Endothelial cell of umbilical vein (primary cell): ENCODE measurements around the gene AUTS2. TPM values are rescaled to one million over a fixed set of nuclear protein-coding genes. Genes with fewer than 3 reads are reported as not detected.

Experiments used
- BruUV-seq: library from RNA; stranded (reverse); fragments of 400-500 nt; replicated peaks from 2 replicates; lab custom pipeline; 2021; lab: Mats Ljungman, UMichigan
- CTCF ChIA-PET: fragments of 300-600, 350-600 bp; sonication (Branson Sonifier 250); formaldehyde crosslinking; loops from one replicate; lab custom pipeline; 2021; ENCODE audit warnings: antibody characterized with exemption, inconsistent platforms; lab: Charles Lee
- POLR2A ChIA-PET: fragments of 300-600, 350-600 bp; sonication (Branson Sonifier 250); formaldehyde crosslinking; loops from one replicate; lab custom pipeline; 2021; ENCODE audit warnings: antibody characterized with exemption, inconsistent platforms; lab: Charles Lee
- DNase-seq: peaks from one replicate; pipeline ENCODE4 v3.0.0-alpha.2; 2011; ENCODE audit warnings: low read depth, low spot score
- FAIRE-seq: peaks from 2 replicates; lab custom pipeline; 2011; peaks lifted over from hg19 to GRCh38; lab: Jason Lieb, UNC
- H2AFZ ChIP-seq: 2 replicates; pipeline ENCODE4 v1.6.0; 2012; ENCODE audit warnings: low read depth, low read length, control low read depth, inconsistent platforms
- H3K27ac ChIP-seq: 2 replicates; pipeline ENCODE4 v1.5.1; 2011; ENCODE audit warnings: low read depth, mild to moderate bottlenecking, control low read depth, low read length, moderate library complexity; ENCODE audit not compliant: insufficient read depth
- H3K27me3 ChIP-seq, 2 experiments: 2 replicates each; pipeline versions ENCODE4 v1.6.0 to v1.6.1; 2011; ENCODE audit warnings: low read length in 2 of 2, mixed read lengths in 1 of 2; ENCODE audit not compliant: control insufficient read depth in 2 of 2, insufficient read depth in 2 of 2
- H3K36me3 ChIP-seq, 2 experiments: 2 replicates in 1 of 2; 3 replicates in 1 of 2; pipeline ENCODE4 v1.5.1; 2011; ENCODE audit warnings: low read length in 2 of 2, mild to moderate bottlenecking in 1 of 2, moderate library complexity in 1 of 2; ENCODE audit not compliant: control insufficient read depth in 2 of 2, insufficient read depth in 2 of 2; ENCODE audit errors: extremely low read depth in 1 of 2
- H3K4me1 ChIP-seq: 3 replicates; pipeline ENCODE4 v1.5.1; 2011; ENCODE audit warnings: mild to moderate bottlenecking, low read length; ENCODE audit not compliant: control insufficient read depth, insufficient read depth; ENCODE audit errors: extremely low read depth
- H3K4me2 ChIP-seq: 2 replicates; pipeline ENCODE4 v1.6.1; 2011; ENCODE audit warnings: low read length, control low read depth, mixed read lengths; ENCODE audit not compliant: insufficient read depth
- H3K4me3 ChIP-seq, 3 experiments: fragments of 200-600 bp in 1 of 3; sonication (generic), shearing (Covaris generic) in 1 of 3; replicated peaks in 1 of 3; 2 replicates each; pipeline ENCODE4 v1.5.1; 2011 to 2016; ENCODE audit warnings: control low read depth in 3 of 3, low read length in 3 of 3, mild to moderate bottlenecking in 2 of 3, inconsistent platforms in 1 of 3, low read depth in 1 of 3, moderate library complexity in 1 of 3; ENCODE audit not compliant: insufficient read depth in 1 of 3
- H3K79me2 ChIP-seq: 2 replicates; pipeline ENCODE4 v1.6.0; 2012; ENCODE audit warnings: low read length, inconsistent platforms; ENCODE audit not compliant: control insufficient read depth, insufficient read depth
- H3K9ac ChIP-seq: replicated peaks from 2 replicates; pipeline ENCODE3; 2011; ENCODE audit warnings: low read length, control low read depth; ENCODE audit not compliant: insufficient read depth; ENCODE audit errors: extremely low read depth
- H3K9me1 ChIP-seq: replicated peaks from 3 replicates; pipeline ENCODE4 v1.6.0; 2011; ENCODE audit warnings: mild to moderate bottlenecking, low read length; ENCODE audit not compliant: control insufficient read depth, insufficient read depth; ENCODE audit errors: extremely low read depth
- H3K9me3 ChIP-seq: replicated peaks from 2 replicates; pipeline ENCODE4 v1.5.1; 2012; ENCODE audit warnings: low read length, inconsistent platforms; ENCODE audit not compliant: control insufficient read depth, insufficient read depth
- H4K20me1 ChIP-seq: replicated peaks from 2 replicates; pipeline ENCODE3; 2011; ENCODE audit warnings: mild to moderate bottlenecking, low read length; ENCODE audit not compliant: control insufficient read depth, insufficient read depth; ENCODE audit errors: extremely low read depth
- CTCF ChIP-seq, 2 donors: IDR thresholded peaks; 1 replicate in 1 of 2; 2 replicates in 1 of 2; pipeline ENCODE4 v1.5.1; 2011; ENCODE audit warnings: low read length in 2 of 2, mild to moderate bottlenecking in 2 of 2, moderate library complexity in 2 of 2, control low read depth in 1 of 2, inconsistent platforms in 1 of 2, low read depth in 1 of 2; ENCODE audit not compliant: insufficient read depth in 1 of 2; ENCODE audit errors: extremely low read depth in 1 of 2
- EZH2 ChIP-seq: IDR thresholded peaks from 2 replicates; pipeline ENCODE4 v1.6.1; 2012; ENCODE audit warnings: borderline replicate concordance, low read depth, mild to moderate bottlenecking, moderate library complexity, low read length, inconsistent platforms; ENCODE audit not compliant: severe bottlenecking
- FOS ChIP-seq: IDR thresholded peaks from 2 replicates; pipeline ENCODE4 v1.6.1; 2011; ENCODE audit warnings: mild to moderate bottlenecking, low read length, moderate library complexity, borderline replicate concordance; ENCODE audit not compliant: insufficient read depth
- GATA2 ChIP-seq: IDR thresholded peaks from 2 replicates; pipeline ENCODE4 v1.7.0; 2011; ENCODE audit warnings: low read depth, mild to moderate bottlenecking, moderate library complexity, mixed read lengths, low read length; ENCODE audit not compliant: insufficient read length, insufficient read depth
- JUN ChIP-seq: IDR thresholded peaks from 2 replicates; pipeline ENCODE4 v1.6.1; 2011; ENCODE audit warnings: borderline replicate concordance, low read depth; ENCODE audit not compliant: insufficient read length, insufficient read depth
- MAX ChIP-seq: IDR thresholded peaks from 2 replicates; pipeline ENCODE4 v1.6.1; 2011; ENCODE audit not compliant: insufficient read depth, insufficient read length
- MYC ChIP-seq: IDR thresholded peaks from one replicate; pipeline ENCODE4 v1.6.1; 2011; ENCODE audit warnings: mild to moderate bottlenecking, low read depth, low read length
- POLR2A ChIP-seq: IDR thresholded peaks from 2 replicates; pipeline ENCODE4 v1.6.1; 2012; ENCODE audit warnings: low read depth, mild to moderate bottlenecking, control low read depth, low read length
- POLR2AphosphoS5 ChIP-seq: IDR thresholded peaks from 2 replicates; pipeline ENCODE4 v1.6.1; 2012; ENCODE audit warnings: low read depth, mild to moderate bottlenecking, control low read depth, low read length, moderate library complexity; ENCODE audit not compliant: insufficient read depth
- dilution Hi-C: fragments of 300-500 bp; cut with MboI; formaldehyde crosslinking; loops from one replicate; pipeline ENCODE4 v1.15.0; 2019; ENCODE audit warnings: low sequenced_read_pairs; ENCODE audit not compliant: extremely low pct_ligation_motif_present
- intact Hi-C: fragments of 100-400 bp; cut with micrococcal nuclease; formaldehyde crosslinking; loops from one replicate; pipeline ENCODE4 v1.10.0; 2022
- polyA plus RNA-seq, 4 experiments: library from polyadenylated mRNA; depleted of rRNA in 3 of 4; stranded (reverse) in 3 of 4; unstranded in 1 of 4; fragments of >200 nt; gene quantifications; 2 replicates each; pipeline versions ENCODE4 v1.2.1 to v1.2.3, GENCODE V29; 2011 to 2012; ENCODE audit warnings: missing spikeins in 1 of 4
- total RNA-seq: library from RNA; stranded (reverse); gene quantifications from 2 replicates; pipeline ENCODE4 v1.2.3, GENCODE V29; 2021

The AUTS2 gene
- total and polyA plus RNA-seq, 2 donors (not counting 3 experiments of a cell fraction or from before 2014, with no cell fraction given): 0.59 to 8.0 TPM

- intact Hi-C loops (no loop called here), dilution Hi-C loops (no loop called here)
- ChIA-PET POLR2A (no interaction called here), CTCF (no interaction called here)
- Histone ChIP-seq H3K9ac (no peak overlapping the region), H3K4me2 (no peak overlapping the region), H3K9me3 (peaks cover 2% of the 10 kb centered on the region), H3K9me1 (no peaks in the 10 kb centered on the region), H3K4me1 (no peaks in the 10 kb centered on the region), H3K4me3 (no peak overlapping the region), H3K79me2 (no peaks in the 10 kb centered on the region), H2AFZ (no peak overlapping the region), H3K27ac (no peak overlapping the region), H3K27me3 (no peaks in the 10 kb centered on the region), H3K36me3 (no peaks in the 10 kb centered on the region), H4K20me1 (no peaks in the 10 kb centered on the region)
- no peak for DNase-seq
- FAIRE-seq: no peak
- TF ChIP-seq POLR2A: no peak
- TF ChIP-seq EZH2: no peak
- TF ChIP-seq POLR2AphosphoS5: no peak
- no peak for TF ChIP-seq MAX
- TF ChIP-seq MYC: no peak
- TF ChIP-seq FOS: no peak
- no peak for TF ChIP-seq GATA2
- TF ChIP-seq JUN: no peak
- TF ChIP-seq CTCF (IDR thresholded peaks at IDR 0.05; ENCODE audit: extremely low read depth in 1 of 2, insufficient read depth in 1 of 2, low read depth in 1 of 2, low read length in 2 of 2): no peak
- BruUV-seq: no TSS peak
Observed at GRCh38 chr7:69832356-69832755, 234.1 kb downstream of the AUTS2 start.
